Epithelial cell of esophagus (primary cell): ENCODE data around the gene MPP7.

ENCODE experiments used
- DNase-seq: peaks from one replicate; pipeline ENCODE4 v3.0.0; 2010; ENCODE audit warnings: low read depth
- H3K4me3 ChIP-seq: 2 replicates; pipeline ENCODE4 v1.5.1; 2011; ENCODE audit warnings: mild to moderate bottlenecking, low read length, control low read depth
- TF ChIP-seq, protein P1 (sequence below): IDR thresholded peaks from 2 replicates; pipeline ENCODE4 v1.5.1; 2011; ENCODE audit warnings: low read depth, mild to moderate bottlenecking, low read length, control low read depth, inconsistent platforms; ENCODE audit not compliant: insufficient read depth; ENCODE audit errors: missing control alignments

MPP7 gene

DNA sequence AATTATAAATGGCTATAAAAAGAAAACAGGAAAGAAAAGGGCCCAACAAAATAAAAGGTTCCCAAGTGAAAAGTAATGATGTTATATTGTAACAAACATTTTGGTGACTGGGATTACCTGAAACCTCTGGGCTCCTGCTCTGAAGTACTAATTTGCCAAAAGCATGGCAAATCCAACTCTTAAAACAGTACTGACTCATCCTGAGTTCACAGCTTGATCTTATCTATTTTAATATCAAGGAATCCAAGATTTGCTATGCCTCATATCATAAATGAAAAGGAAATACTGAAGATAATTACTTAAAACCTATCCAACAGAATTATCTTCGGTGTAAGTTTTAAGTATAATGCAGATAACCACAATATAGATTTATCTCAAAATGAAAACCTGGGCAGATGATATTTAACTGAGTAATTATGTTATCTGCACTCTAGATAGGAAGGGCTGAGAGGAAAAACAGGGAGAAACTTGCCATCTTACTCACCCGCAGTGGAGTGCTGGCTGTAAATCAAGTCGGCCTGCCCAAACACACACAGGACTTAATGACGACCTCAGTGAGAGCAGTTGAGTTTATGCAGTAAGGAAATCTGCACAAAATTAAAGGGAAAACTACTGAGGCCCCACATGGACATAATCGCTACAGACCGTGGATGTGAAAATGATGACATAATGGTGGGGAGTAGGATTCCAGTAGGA is 48.4 kb downstream of the MPP7 start:
- peak; percentile 92 for DNase-seq
- no peak overlapping the region for H3K4me3 ChIP-seq
- TF ChIP-seq, protein P1, sequence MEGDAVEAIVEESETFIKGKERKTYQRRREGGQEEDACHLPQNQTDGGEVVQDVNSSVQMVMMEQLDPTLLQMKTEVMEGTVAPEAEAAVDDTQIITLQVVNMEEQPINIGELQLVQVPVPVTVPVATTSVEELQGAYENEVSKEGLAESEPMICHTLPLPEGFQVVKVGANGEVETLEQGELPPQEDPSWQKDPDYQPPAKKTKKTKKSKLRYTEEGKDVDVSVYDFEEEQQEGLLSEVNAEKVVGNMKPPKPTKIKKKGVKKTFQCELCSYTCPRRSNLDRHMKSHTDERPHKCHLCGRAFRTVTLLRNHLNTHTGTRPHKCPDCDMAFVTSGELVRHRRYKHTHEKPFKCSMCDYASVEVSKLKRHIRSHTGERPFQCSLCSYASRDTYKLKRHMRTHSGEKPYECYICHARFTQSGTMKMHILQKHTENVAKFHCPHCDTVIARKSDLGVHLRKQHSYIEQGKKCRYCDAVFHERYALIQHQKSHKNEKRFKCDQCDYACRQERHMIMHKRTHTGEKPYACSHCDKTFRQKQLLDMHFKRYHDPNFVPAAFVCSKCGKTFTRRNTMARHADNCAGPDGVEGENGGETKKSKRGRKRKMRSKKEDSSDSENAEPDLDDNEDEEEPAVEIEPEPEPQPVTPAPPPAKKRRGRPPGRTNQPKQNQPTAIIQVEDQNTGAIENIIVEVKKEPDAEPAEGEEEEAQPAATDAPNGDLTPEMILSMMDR = no peak

DNA sequence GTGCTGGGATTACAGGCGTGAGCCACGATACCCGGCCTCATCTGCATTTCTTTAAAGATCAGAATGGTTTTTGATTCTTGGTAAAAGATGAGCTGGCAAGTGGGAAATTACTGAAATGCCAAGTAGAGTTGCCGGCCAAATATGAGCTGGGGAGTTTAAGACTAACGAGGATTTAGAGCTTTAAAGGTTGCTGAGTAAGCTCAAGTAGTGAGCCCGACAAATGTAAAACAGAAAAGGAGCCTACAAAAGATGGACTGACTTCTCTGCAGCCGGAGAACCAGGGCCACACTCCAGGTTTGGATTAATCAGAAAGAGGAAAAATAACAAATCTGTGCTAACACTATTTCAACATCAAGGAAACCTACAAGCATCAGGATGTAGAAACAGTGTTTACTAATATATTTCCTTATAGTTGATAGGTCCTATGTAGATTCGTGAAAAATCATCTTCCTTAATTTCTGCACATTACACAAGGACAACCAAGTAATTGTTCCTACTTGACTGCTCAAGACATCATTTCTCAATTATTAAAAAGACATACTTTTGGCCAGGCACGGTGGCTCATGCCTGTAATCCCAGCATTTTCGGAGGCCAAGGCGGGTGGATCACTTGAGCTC is 49.6 kb downstream of the MPP7 start:
- peak; percentile 39 for DNase-seq
- no peak overlapping the region for H3K4me3 ChIP-seq
- TF ChIP-seq, protein P1 = no peak
